ENCODE data around the gene CRAT. TPM values are rescaled to one million over a fixed set of nuclear protein-coding genes. Genes with fewer than 3 reads are reported as not detected.

Gene CRAT
- total and polyA plus RNA-seq, 2 donors (not counting 1 experiment from before 2014, with no cell fraction given) = 34.0 to 45.1 TPM

DNA sequence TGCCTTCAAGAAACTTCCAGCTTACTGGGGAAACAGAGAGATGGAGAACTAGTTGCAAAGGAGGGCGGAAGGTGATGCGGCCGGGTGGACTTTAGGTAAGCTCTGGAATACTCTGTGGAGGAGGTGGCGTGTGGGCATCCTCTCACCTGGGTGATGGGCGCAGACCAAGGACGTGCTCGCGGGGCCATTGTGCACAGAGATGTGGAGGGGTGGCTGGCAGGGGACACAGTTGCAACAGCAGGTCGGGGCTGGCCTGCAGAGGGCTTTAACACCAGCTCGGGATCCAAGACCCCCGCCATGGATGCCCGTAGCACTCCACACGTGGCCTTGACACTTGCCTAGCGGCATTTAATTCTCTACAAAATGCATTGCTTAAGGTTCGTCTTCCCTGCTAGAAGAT, 40.9 kb upstream of the CRAT start:
- Histone ChIP-seq H3K9me3 (ENCODE audit: control insufficient read depth, insufficient read depth, low read depth, low read length) (no peaks in the 10 kb centered on the region), H3K27ac (ENCODE audit: insufficient read depth, low read length) (no peak overlapping the region), H3K36me3 (ENCODE audit: control insufficient read depth, insufficient read depth, low read length) (peaks cover 18% of the 10 kb centered on the region), H3K4me1 (ENCODE audit: control insufficient read depth, extremely low read depth, insufficient read depth, low read length) (peaks cover 8% of the 10 kb centered on the region), H3K4me3 (replicated peaks in 1 of 4; ENCODE audit: control extremely low read depth in 1 of 4, insufficient read depth in 1 of 4, low read depth in 3 of 4, low read length in 4 of 4) (no peak overlapping the region), H3K79me2 (ENCODE audit: control insufficient read depth, insufficient read depth, low read length) (no peaks in the 10 kb centered on the region), H2AFZ (ENCODE audit: low read length) (no peak overlapping the region), H3K27me3 (ENCODE audit: control insufficient read depth, insufficient read depth, low read length) (no peaks in the 10 kb centered on the region), H3K4me2 (ENCODE audit: extremely low read depth, insufficient read depth, low read length) (no peak overlapping the region), H4K20me1 (ENCODE audit: control insufficient read depth, extremely low read depth, insufficient read depth, low read length) (no peaks in the 10 kb centered on the region), H3K9ac (ENCODE audit: insufficient read depth, low read length) (no peak overlapping the region)
- TF ChIP-seq, protein P1, sequence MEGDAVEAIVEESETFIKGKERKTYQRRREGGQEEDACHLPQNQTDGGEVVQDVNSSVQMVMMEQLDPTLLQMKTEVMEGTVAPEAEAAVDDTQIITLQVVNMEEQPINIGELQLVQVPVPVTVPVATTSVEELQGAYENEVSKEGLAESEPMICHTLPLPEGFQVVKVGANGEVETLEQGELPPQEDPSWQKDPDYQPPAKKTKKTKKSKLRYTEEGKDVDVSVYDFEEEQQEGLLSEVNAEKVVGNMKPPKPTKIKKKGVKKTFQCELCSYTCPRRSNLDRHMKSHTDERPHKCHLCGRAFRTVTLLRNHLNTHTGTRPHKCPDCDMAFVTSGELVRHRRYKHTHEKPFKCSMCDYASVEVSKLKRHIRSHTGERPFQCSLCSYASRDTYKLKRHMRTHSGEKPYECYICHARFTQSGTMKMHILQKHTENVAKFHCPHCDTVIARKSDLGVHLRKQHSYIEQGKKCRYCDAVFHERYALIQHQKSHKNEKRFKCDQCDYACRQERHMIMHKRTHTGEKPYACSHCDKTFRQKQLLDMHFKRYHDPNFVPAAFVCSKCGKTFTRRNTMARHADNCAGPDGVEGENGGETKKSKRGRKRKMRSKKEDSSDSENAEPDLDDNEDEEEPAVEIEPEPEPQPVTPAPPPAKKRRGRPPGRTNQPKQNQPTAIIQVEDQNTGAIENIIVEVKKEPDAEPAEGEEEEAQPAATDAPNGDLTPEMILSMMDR (conservative IDR thresholded peaks at IDR 0.05 in 1 of 2, IDR thresholded peaks at IDR 0.05 in 1 of 2; ENCODE audit: low read depth in 1 of 2, low read length in 2 of 2) = no peak
- no peak for TF ChIP-seq EZH2 (IDR thresholded peaks at IDR 0.05; ENCODE audit: low read length, missing control alignments)
- no peak for DNase-seq (ENCODE audit: low read depth in 2 of 2)

DNA sequence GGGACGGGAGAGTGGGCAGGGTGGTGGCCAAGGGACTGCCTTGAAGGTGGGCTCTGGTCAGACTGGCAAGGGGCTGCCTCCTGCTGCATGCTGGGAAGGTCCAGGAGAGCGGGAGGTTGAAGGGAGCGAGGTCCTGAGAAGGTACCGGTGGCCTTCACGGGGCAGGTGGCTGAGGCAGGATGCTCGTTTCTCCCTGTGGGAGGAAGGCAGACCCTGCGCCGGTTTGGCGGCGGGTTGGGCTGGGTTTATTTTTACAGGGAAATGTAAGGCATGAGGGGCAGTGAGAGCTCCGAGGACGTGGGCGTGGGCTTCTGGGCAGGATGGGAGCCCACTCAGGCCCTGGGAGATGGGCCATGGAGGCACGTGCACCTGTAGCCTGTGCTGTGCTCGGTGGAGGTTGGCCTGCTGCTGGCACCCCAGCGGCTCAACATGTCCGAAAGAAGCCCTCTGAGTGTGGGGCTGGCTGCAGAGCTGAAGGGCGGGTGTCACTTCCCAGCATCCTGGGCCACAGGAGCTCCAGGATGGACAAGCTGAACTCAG, 40.1 kb upstream of the CRAT start:
- Histone ChIP-seq H3K4me1 (ENCODE audit: control insufficient read depth, extremely low read depth, insufficient read depth, low read length) (peaks cover 14% of the 10 kb centered on the region), H3K9ac (ENCODE audit: insufficient read depth, low read length) (no peak overlapping the region), H3K9me3 (ENCODE audit: control insufficient read depth, insufficient read depth, low read depth, low read length) (no peaks in the 10 kb centered on the region), H3K79me2 (ENCODE audit: control insufficient read depth, insufficient read depth, low read length) (no peaks in the 10 kb centered on the region), H2AFZ (ENCODE audit: low read length) (no peak overlapping the region), H3K36me3 (ENCODE audit: control insufficient read depth, insufficient read depth, low read length) (peaks cover 18% of the 10 kb centered on the region), H3K4me3 (replicated peaks in 1 of 4; ENCODE audit: control extremely low read depth in 1 of 4, insufficient read depth in 1 of 4, low read depth in 3 of 4, low read length in 4 of 4) (no peak overlapping the region), H4K20me1 (ENCODE audit: control insufficient read depth, extremely low read depth, insufficient read depth, low read length) (no peaks in the 10 kb centered on the region), H3K27me3 (ENCODE audit: control insufficient read depth, insufficient read depth, low read length) (no peaks in the 10 kb centered on the region), H3K27ac (ENCODE audit: insufficient read depth, low read length) (no peak overlapping the region), H3K4me2 (ENCODE audit: extremely low read depth, insufficient read depth, low read length) (no peak overlapping the region)
- DNase-seq (ENCODE audit: low read depth in 2 of 2) = no peak
- TF ChIP-seq, protein P1 (conservative IDR thresholded peaks at IDR 0.05 in 1 of 2, IDR thresholded peaks at IDR 0.05 in 1 of 2; ENCODE audit: low read depth in 1 of 2, low read length in 2 of 2) = no peak
- TF ChIP-seq EZH2 (IDR thresholded peaks at IDR 0.05; ENCODE audit: low read length, missing control alignments) = no peak

DNA sequence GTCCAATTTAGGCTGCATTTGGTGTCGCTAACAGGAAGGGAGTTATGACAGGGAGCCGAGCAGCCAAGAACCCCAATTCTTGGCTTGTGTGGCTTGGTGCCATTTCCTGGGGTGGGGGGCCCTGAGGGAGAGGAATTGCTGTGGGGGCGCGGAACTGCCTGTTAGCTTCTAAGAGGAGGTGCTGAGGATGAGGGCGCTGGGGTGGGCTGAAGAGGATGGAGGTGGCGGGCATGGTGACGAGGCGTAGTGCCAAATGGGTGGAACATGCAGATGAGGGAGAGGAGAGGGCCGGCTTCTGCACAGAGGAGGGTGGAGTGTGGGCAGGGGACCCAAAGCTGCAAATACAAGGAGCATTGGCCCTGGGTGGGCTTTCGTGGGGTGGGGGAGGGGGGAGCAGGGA, 39.5 kb upstream of the CRAT start:
- DNase-seq (ENCODE audit: low read depth in 2 of 2) = no peak
- TF ChIP-seq, protein P1 (conservative IDR thresholded peaks at IDR 0.05 in 1 of 2, IDR thresholded peaks at IDR 0.05 in 1 of 2; ENCODE audit: low read depth in 1 of 2, low read length in 2 of 2) = no peak
- no peak for TF ChIP-seq EZH2 (IDR thresholded peaks at IDR 0.05; ENCODE audit: low read length, missing control alignments)
- Histone ChIP-seq H3K4me1 (ENCODE audit: control insufficient read depth, extremely low read depth, insufficient read depth, low read length) (peaks cover 20% of the 10 kb centered on the region), H3K36me3 (ENCODE audit: control insufficient read depth, insufficient read depth, low read length) (peaks cover 18% of the 10 kb centered on the region), H3K4me2 (ENCODE audit: extremely low read depth, insufficient read depth, low read length) (no peak overlapping the region), H3K4me3 (replicated peaks in 1 of 4; ENCODE audit: control extremely low read depth in 1 of 4, insufficient read depth in 1 of 4, low read depth in 3 of 4, low read length in 4 of 4) (no peak overlapping the region), H4K20me1 (ENCODE audit: control insufficient read depth, extremely low read depth, insufficient read depth, low read length) (no peaks in the 10 kb centered on the region), H3K27me3 (ENCODE audit: control insufficient read depth, insufficient read depth, low read length) (no peaks in the 10 kb centered on the region), H3K9ac (ENCODE audit: insufficient read depth, low read length) (no peak overlapping the region), H3K27ac (ENCODE audit: insufficient read depth, low read length) (no peak overlapping the region), H3K9me3 (ENCODE audit: control insufficient read depth, insufficient read depth, low read depth, low read length) (no peaks in the 10 kb centered on the region), H3K79me2 (ENCODE audit: control insufficient read depth, insufficient read depth, low read length) (no peaks in the 10 kb centered on the region), H2AFZ (ENCODE audit: low read length) (no peak overlapping the region)
